ES-I3 (cell line): ENCODE measurements around the gene ADRA1B.

Experiments used
- H3K36me3 ChIP-seq: 2 replicates; pipeline ENCODE4 v1.6.1; 2013; ENCODE audit warnings: mild to moderate bottlenecking, low read length, control low read depth, moderate library complexity; ENCODE audit not compliant: insufficient read depth
- H3K4me1 ChIP-seq: 2 replicates; pipeline ENCODE4 v1.6.1; 2013; ENCODE audit warnings: mild to moderate bottlenecking, control low read depth, low read length; ENCODE audit not compliant: insufficient read depth
- H3K9ac ChIP-seq: 2 replicates; pipeline ENCODE4 v1.6.1; 2013; ENCODE audit warnings: low read depth, mild to moderate bottlenecking, low read length, moderate library complexity
- H3K9me3 ChIP-seq: 2 replicates; pipeline ENCODE4 v1.6.1; 2013; ENCODE audit warnings: mild to moderate bottlenecking, low read length, moderate library complexity; ENCODE audit not compliant: control insufficient read depth, insufficient read depth

Gene ADRA1B

DNA sequence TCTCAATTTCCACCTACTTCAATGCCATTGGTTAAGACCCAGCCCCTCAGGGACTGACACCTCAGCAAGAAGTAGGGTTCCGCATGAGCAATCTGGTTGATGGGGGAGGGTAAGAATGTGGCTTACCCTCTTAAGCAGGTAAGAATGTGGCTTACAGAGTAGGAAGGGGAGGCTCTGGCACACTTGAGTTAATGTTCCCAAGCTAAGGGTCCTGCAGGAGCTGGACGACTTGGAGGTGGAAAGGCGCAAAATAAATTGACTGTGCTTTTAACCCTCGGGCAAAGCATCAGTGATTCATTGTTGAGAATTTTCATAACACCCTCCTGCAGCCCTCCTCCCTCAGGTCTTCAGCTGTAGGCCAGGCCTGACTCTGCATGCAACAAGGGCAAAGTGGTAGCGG lies 24.9 kb upstream of the ADRA1B start:
- H3K9me3 ChIP-seq: no peaks in the 10 kb centered on the region
- H3K9ac ChIP-seq: no peak overlapping the region
- H3K4me1 ChIP-seq: no peaks in the 10 kb centered on the region
- H3K36me3 ChIP-seq: no peaks in the 10 kb centered on the region

DNA sequence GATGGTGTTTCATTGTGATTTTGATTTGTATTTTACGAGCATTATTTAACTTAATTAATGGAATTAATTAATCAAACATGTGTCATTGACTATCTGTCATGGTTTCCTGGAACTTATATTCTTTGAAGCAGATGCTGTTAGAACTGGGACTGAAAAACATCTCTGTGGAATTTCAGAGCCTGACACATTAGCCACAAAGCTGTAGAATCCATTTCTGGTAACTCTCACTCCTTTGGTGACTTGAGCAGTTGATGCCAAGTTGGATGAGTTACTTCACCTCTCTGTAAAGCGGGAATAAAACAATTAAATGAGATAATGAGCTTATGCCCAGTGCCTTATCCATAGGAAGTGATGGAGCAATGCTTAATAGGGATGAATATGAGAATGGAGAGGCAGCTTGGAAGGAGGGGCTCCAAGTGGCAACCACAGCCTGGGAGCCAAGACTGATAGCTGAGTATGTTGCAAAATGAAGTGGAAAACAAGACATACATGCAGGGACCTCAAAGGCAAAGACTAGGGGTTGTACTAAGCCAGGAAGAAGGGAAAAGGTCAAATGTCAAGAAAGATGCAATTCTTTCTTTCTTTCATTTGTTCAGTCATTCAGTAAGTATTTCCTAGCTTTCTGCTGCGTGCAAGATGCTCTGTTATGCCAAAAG lies 23.1 kb upstream of the ADRA1B start:
- Histone ChIP-seq H3K36me3 (no peaks in the 10 kb centered on the region), H3K4me1 (no peaks in the 10 kb centered on the region), H3K9me3 (no peaks in the 10 kb centered on the region), H3K9ac (no peak overlapping the region)

DNA sequence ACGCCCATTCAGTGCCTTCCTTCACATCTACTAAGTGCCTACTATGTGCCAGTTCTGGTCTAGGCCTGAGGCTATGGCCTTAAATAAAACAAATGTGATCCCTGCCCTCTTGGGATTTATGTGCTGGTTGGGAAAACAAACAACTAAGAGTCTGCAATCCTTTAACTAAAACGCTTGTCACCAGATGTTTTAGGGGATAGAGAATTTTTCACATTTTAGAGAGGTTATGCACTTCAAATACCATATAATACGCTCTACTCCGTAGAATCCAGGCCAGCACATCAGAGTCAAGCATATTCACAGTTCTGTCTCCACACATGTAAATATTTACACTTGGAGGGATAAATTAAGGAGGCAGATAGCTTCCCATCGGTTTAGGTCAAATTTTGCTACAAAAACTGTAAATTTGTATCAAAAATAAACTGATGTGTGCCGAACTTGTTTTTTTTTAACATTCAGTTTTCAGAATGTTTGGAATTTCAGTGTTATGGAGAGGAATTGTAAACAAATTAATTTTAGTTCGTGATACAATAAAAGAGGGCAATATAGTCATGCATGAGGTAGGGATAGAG lies 22.0 kb upstream of the ADRA1B start:
- Histone ChIP-seq H3K9ac (no peak overlapping the region), H3K36me3 (no peaks in the 10 kb centered on the region), H3K9me3 (no peaks in the 10 kb centered on the region), H3K4me1 (no peaks in the 10 kb centered on the region)

DNA sequence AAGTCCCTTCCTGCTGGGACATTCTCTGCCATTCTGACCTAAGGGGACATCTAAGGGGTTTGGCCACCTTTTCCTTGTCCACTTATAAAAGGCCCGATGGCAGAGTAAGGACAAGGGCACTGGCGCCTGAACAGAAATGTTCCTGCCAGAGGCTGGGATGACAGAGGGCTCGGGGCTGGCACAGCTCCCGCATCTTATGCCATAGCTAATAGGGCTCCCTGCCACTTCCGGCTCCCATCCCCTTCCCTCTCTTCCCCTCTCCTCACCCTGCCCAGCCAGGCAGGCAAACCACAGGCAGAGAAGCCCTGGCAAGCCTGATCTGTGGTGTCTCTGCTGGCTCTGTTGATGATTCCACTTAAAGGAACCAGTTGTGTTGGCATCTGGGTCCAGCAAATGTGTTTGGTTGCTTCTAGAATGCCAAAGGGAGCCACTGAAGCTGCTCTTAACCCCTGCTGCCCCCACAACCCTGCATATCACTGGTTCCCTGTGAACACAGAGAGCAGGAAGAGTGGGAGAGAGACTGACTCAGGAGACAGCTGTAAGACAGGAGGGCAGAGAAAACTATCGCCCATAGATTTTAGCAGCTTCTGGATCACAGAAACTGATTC lies 18.4 kb upstream of the ADRA1B start:
- H3K4me1 ChIP-seq: no peaks in the 10 kb centered on the region; the same call in 1 of the 2 replicates
- no peak overlapping the region for H3K9ac ChIP-seq
- no peaks in the 10 kb centered on the region for H3K36me3 ChIP-seq
- H3K9me3 ChIP-seq: no peaks in the 10 kb centered on the region

DNA sequence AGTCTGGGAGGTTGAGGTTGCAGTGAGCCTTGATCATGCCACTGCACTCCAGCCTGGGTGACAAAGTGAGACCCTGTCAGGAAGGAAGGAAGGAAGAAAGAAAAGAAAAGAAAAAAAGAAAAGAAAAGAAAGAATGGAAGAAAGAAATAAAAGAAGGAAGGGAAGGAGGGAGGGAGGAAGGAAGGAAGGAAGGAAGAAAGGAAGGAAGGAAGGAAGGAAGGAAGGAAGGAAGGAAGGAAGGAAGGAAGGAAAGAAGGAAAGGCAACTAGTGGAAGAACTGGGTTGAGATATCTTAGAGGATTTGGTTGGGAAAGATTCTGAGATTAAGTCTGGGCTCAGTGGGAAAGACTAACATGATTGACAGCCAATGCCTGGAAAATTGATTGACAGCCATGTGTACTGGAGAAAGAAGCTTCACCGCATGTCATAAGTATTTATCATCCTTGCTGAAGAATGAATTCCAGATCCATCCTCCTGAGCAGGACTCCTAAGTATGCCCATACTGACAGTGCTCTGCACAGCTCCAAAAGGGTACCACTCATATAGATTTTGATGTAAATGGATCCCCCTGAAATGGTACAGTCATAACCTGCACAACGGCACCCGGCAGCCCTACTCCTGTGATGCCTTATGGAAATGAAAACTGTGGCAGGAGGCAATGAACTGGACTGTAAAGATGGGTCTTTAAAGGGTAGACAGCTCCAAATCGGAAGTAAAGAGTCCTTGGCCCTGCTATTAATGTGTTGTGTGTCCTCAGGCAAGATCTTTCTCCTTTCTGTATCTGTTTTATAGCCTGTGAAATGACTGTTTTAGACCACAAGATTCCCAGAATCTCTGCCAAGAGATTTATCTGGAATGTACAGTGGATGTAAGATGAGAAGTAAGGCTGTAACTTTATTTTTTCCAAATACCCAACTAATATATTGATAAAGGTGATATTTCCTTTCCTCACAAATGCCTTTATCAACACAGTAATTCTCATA lies 16.9 kb upstream of the ADRA1B start:
- Histone ChIP-seq H3K9me3 (no peaks in the 10 kb centered on the region), H3K4me1 (no peaks in the 10 kb centered on the region; the same call in 1 of the 2 replicates), H3K36me3 (no peaks in the 10 kb centered on the region), H3K9ac (no peak overlapping the region)

- Histone ChIP-seq H3K9me3 (no peaks in the 10 kb centered on the region), H3K36me3 (no peaks in the 10 kb centered on the region), H3K9ac (no peak overlapping the region), H3K4me1 (no peaks in the 10 kb centered on the region; the same call in 1 of the 2 replicates)
These were observed 15.0 kb upstream of the ADRA1B start for GRCh38 chr5:159901308-159901707.

GRCh38 chr5:159901772-159902171 lies 14.5 kb upstream of the ADRA1B start:
- Histone ChIP-seq H3K36me3 (no peaks in the 10 kb centered on the region), H3K4me1 (no peaks in the 10 kb centered on the region; the same call in 1 of the 2 replicates), H3K9ac (no peak overlapping the region), H3K9me3 (no peaks in the 10 kb centered on the region)

DNA sequence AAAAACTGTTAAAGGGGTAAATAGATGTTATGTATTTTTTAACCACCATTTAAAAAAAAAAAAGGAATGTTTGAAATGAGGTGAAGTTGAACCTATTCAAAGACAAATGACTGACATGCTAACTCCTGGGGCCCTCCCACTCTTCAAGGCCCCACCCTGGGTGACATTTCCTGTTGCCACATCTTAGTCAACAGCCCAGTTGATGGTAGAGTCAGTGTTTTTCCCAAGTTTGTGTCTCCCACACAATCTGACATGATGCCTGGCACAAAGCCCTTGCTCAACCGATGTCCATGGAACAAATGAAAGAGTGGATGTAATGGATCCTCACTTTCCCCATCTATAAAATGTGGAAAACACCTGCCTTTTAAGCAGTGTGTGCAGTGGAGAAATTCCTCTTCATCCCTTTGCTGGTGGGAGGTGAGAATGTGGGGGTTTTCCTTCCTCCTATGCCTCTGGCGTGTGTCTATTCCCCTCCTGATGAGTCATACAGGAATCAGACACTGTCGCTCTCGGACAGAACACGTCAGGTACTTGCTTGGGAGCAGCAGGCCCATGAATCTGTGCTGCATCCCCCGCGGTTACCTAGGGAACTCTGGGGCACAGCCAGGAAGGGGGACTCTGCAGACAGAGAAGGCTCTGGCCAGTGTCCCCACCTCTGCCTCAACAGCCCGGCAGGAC lies 13.7 kb upstream of the ADRA1B start:
- Histone ChIP-seq H3K4me1 (peaks cover under 1% of the 10 kb centered on the region; the same call in 1 of the 2 replicates), H3K9me3 (no peaks in the 10 kb centered on the region), H3K9ac (no peak overlapping the region), H3K36me3 (no peaks in the 10 kb centered on the region)

DNA sequence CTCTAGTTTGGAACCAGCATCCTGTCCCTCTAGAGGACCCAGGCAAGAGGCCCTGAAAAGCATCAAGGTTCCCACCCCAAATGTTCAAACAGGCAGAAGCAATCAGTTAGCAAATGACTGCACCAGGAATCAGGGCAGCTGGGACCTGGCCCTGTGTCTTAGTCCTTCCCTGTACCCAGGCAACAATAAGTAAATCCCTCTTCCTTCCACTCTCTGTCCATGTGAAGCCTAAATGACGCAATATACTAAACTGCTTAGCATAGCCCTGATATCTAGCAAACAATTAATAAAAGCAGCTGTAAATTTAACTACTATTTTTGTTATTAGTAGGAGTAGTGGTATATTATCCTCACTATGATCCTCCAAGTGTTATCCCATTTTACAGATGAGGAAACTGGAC lies 13.2 kb upstream of the ADRA1B start:
- peaks cover 6% of the 10 kb centered on the region; the same call in 1 of the 2 replicates for H3K4me1 ChIP-seq
- no peaks in the 10 kb centered on the region for H3K36me3 ChIP-seq
- H3K9me3 ChIP-seq: no peaks in the 10 kb centered on the region
- no peak overlapping the region for H3K9ac ChIP-seq

- H3K36me3 ChIP-seq: no peaks in the 10 kb centered on the region
- H3K9ac ChIP-seq: no peak overlapping the region
- H3K9me3 ChIP-seq: no peaks in the 10 kb centered on the region
- H3K4me1 ChIP-seq: peaks cover 11% of the 10 kb centered on the region; the same call in 1 of the 2 replicates
These were observed 11.4 kb upstream of the ADRA1B start for GRCh38 chr5:159904874-159905273.

DNA sequence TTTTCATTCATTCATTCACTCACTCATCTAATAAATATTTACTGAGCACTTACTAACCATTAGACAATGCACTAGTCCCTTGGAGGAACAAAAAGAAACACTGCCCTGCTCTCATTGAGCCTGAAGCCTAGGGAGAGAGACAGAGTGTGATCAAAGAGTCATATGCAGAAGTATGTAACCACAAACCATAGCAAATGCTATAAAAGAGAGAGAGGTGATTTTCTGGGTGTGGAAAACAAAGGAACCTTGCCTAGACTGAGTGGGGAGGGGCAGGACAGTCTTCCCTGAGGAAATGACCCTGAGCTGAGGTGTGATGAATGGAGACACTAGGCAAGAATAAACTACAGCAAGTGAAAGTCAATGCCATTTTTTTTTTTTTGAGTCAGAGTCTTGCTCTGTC lies 10.8 kb upstream of the ADRA1B start:
- Histone ChIP-seq H3K9ac (no peak overlapping the region), H3K9me3 (no peaks in the 10 kb centered on the region), H3K36me3 (no peaks in the 10 kb centered on the region), H3K4me1 (peaks cover 13% of the 10 kb centered on the region; the same call in 1 of the 2 replicates)

GRCh38 chr5:159906463-159906862 lies 9.8 kb upstream of the ADRA1B start:
- Histone ChIP-seq H3K4me1 (peaks cover 22% of the 10 kb centered on the region; the same call in 1 of the 2 replicates), H3K9me3 (no peaks in the 10 kb centered on the region), H3K9ac (no peak overlapping the region), H3K36me3 (no peaks in the 10 kb centered on the region)

GRCh38 chr5:159906943-159907342 lies 9.3 kb upstream of the ADRA1B start:
- H3K4me1 ChIP-seq: peaks cover 25% of the 10 kb centered on the region; the same call in 1 of the 2 replicates
- H3K36me3 ChIP-seq: no peaks in the 10 kb centered on the region

More at GRCh38 chr5:159906943-159907342, 9.3 kb upstream of the ADRA1B start:
- no peak overlapping the region for H3K9ac ChIP-seq
- no peaks in the 10 kb centered on the region for H3K9me3 ChIP-seq
